Lower leg skin (tissue), 4 donors: Measurements from ENCODE around the gene ATP9B. TPM values are rescaled to one million over a fixed set of nuclear protein-coding genes. Genes with fewer than 3 reads are reported as not detected.

ENCODE experiments used
- DNase-seq, 2 donors: peaks; one replicate each; pipeline ENCODE4 v3.0.0-alpha.2; 2019; ENCODE audit warnings: low spot score in 2 of 2
- H3K4me3 ChIP-seq: fragments of 200-600 bp; sonication (generic); 2 replicates; pipeline ENCODE4 v1.5.1; 2017; ENCODE audit warnings: mild to moderate bottlenecking, low read depth; ENCODE audit not compliant: poor library complexity, severe bottlenecking
- CTCF ChIP-seq, 3 donors: fragments of 450-650 bp; IDR thresholded peaks; one replicate each; pipeline ENCODE4 v1.5.1; 2016; ENCODE audit warnings: antibody characterized with exemption in 3 of 3, mild to moderate bottlenecking in 3 of 3, moderate library complexity in 2 of 3
- POLR2A ChIP-seq, 2 donors: fragments of 450-650 bp; IDR thresholded peaks; one replicate each; pipeline ENCODE4 v1.6.1; 2016 to 2017; ENCODE audit warnings: antibody characterized with exemption in 2 of 2, mild to moderate bottlenecking in 1 of 2, moderate library complexity in 1 of 2
- WGBS, 2 donors: methylation state at CpG; one replicate each; pipeline ENCODE4 v1.1.5; 2018; 5-methylcytosine and 5-hydroxymethylcytosine counted together
- intact Hi-C: fragments of 100-400 bp; cut with DNase I; formaldehyde crosslinking; loops from one replicate; pipeline ENCODE4 v1.15.0; 2023; ENCODE audit warnings: low total_unique reads
- total RNA-seq, 4 donors: library from RNA; depleted of rRNA; stranded (reverse); fragments of >200 nt; gene quantifications; one replicate each; pipeline ENCODE4 v1.1.0, GENCODE V29; 2016

ATP9B gene
- total RNA-seq, 4 donors from 2014 or later, result 19.9 to 39.9 (median 26.0) TPM

- WGBS, 2 donors, result 93 to 96% methylated on average over 2 of the region's 2 CpGs
- no peak for TF ChIP-seq CTCF (IDR thresholded peaks at IDR 0.05)
- no peak for TF ChIP-seq POLR2A (IDR thresholded peaks at IDR 0.05)
- H3K4me3 ChIP-seq, result no peak overlapping the region
- intact Hi-C loops, result no loop called here
- DNase-seq, result no peak
Measured at GRCh38 chr18:79186649-79187048, 117.5 kb downstream of the ATP9B start.

GRCh38 chr18:79187532-79188277, 118.5 kb downstream of the ATP9B start:
- DNase-seq, result no peak
- intact Hi-C loops, result no loop called here
- TF ChIP-seq CTCF (IDR thresholded peaks at IDR 0.05), result no peak
- no peak for TF ChIP-seq POLR2A (IDR thresholded peaks at IDR 0.05)
- WGBS, 2 donors, result 75 to 76% methylated on average over 7 of the region's 7 CpGs
- H3K4me3 ChIP-seq, result no peak overlapping the region

GRCh38 chr18:79191418-79191817, 122.2 kb downstream of the ATP9B start:
- intact Hi-C loops, result no loop called here
- DNase-seq, result no peak
- TF ChIP-seq POLR2A (IDR thresholded peaks at IDR 0.05) (no peak), CTCF (IDR thresholded peaks at IDR 0.05) (no peak)
- WGBS, 2 donors, result 94 to 97% methylated on average over 4 of the region's 4 CpGs
- no peak overlapping the region for H3K4me3 ChIP-seq

GRCh38 chr18:79191956-79192355, 122.8 kb downstream of the ATP9B start:
- intact Hi-C loops, result no loop called here
- no peak overlapping the region for H3K4me3 ChIP-seq
- 95 to 97% methylated on average over 5 of the region's 5 CpGs for WGBS, 2 donors
- DNase-seq, result no peak
- TF ChIP-seq POLR2A (IDR thresholded peaks at IDR 0.05), result no peak
- no peak for TF ChIP-seq CTCF (IDR thresholded peaks at IDR 0.05)

- 72 to 73% methylated on average over 2 of the region's 2 CpGs for WGBS, 2 donors
- no peak for DNase-seq
- no peak for TF ChIP-seq CTCF (IDR thresholded peaks at IDR 0.05)
- no peak for TF ChIP-seq POLR2A (IDR thresholded peaks at IDR 0.05)
- intact Hi-C loops, result no loop called here
- H3K4me3 ChIP-seq, result no peak overlapping the region
Measured at GRCh38 chr18:79193826-79194225, 124.6 kb downstream of the ATP9B start.
